SK-N-SH treated with all-trans-retinoic acid at 6 μM for 48 hours (cell line): ENCODE results near the gene VWA5B2.
A peak's percentile ranks its signal among the peaks of the same experiment; 100 is the strongest.

Experiments used
- ATAC-seq: fragments of 200-7000 bp; cut with Tn5 transposase; 3 replicates; pipeline ENCODE4 v1.9.1; 2020; ENCODE audit warnings: mild to moderate bottlenecking, moderate library complexity
- ARNTL ChIP-seq: fragments of 450-650 bp; formaldehyde crosslinking; IDR thresholded peaks from 2 replicates; pipeline ENCODE4 v1.5.0; 2020; ENCODE audit warnings: low read depth, mild to moderate bottlenecking, moderate library complexity, borderline replicate concordance
- BACH2 ChIP-seq: fragments of 250-450 bp; sonication (Bioruptor Pico); IDR thresholded peaks from 2 replicates; pipeline ENCODE4 v1.9.0; 2021; ENCODE audit warnings: mild to moderate bottlenecking, borderline replicate concordance
- CREB5 ChIP-seq: fragments of 250-450 bp; sonication (Bioruptor Pico); IDR thresholded peaks from 2 replicates; pipeline ENCODE4 v1.5.1; 2020; ENCODE audit warnings: low read depth, mild to moderate bottlenecking, moderate library complexity
- CSDC2 ChIP-seq: fragments of 250-450 bp; sonication (Bioruptor Pico); IDR thresholded peaks from 2 replicates; pipeline ENCODE4 v1.5.0; 2020; ENCODE audit warnings: mild to moderate bottlenecking, moderate library complexity
- CSRNP3 ChIP-seq: fragments of 250-450 bp; sonication (Bioruptor Pico); IDR thresholded peaks from 2 replicates; pipeline ENCODE4 v1.5.1; 2021; ENCODE audit warnings: mild to moderate bottlenecking, moderate library complexity
- ESRRG ChIP-seq: fragments of 250-450 bp; sonication (Bioruptor Pico); IDR thresholded peaks from 2 replicates; pipeline ENCODE4 v1.6.1; 2021; ENCODE audit warnings: mild to moderate bottlenecking
- GLIS3 ChIP-seq: fragments of 250-450 bp; sonication (Bioruptor Pico); IDR thresholded peaks from 2 replicates; pipeline ENCODE4 v1.5.0; 2020; ENCODE audit warnings: mild to moderate bottlenecking, moderate library complexity
- ISL1 ChIP-seq: fragments of 250-450 bp; sonication (Bioruptor Pico); IDR thresholded peaks from 2 replicates; pipeline ENCODE4 v2.1.2; 2022; ENCODE audit warnings: mild to moderate bottlenecking, moderate library complexity
- OSR1 ChIP-seq: fragments of 250-450 bp; sonication (Bioruptor Pico); IDR thresholded peaks from 2 replicates; pipeline ENCODE4 v1.8.0; 2022; ENCODE audit warnings: moderate library complexity, mild to moderate bottlenecking, inconsistent platforms
- PATZ1 ChIP-seq: fragments of 250-450 bp; sonication (Bioruptor Pico); IDR thresholded peaks from 2 replicates; pipeline ENCODE4 v1.8.0; 2020; ENCODE audit warnings: mild to moderate bottlenecking, moderate library complexity, borderline replicate concordance
- POU6F1 ChIP-seq: fragments of 250-450 bp; sonication (Bioruptor Pico); IDR thresholded peaks from 2 replicates; pipeline ENCODE4 v1.8.0; 2021; ENCODE audit warnings: low read depth, mild to moderate bottlenecking, moderate library complexity, borderline replicate concordance
- RARB ChIP-seq: fragments of 250-450 bp; sonication (Bioruptor Pico); IDR thresholded peaks from 2 replicates; pipeline ENCODE4 v1.8.0; 2021; ENCODE audit warnings: mild to moderate bottlenecking, moderate library complexity
- SNAI2 ChIP-seq: fragments of 250-450 bp; sonication (Bioruptor Pico); IDR thresholded peaks from 2 replicates; pipeline ENCODE4 v1.5.0; 2020; ENCODE audit warnings: mild to moderate bottlenecking, moderate library complexity
- TCF4 ChIP-seq: fragments of 250-450 bp; sonication (Bioruptor Pico); IDR thresholded peaks from 2 replicates; pipeline ENCODE4 v1.8.0; 2021; ENCODE audit warnings: mild to moderate bottlenecking, moderate library complexity, borderline replicate concordance
- TOX ChIP-seq: fragments of 250-450 bp; sonication (Bioruptor Pico); IDR thresholded peaks from 2 replicates; pipeline ENCODE4 v1.8.0; 2021; ENCODE audit warnings: mild to moderate bottlenecking, moderate library complexity, borderline replicate concordance
- TSHZ2 ChIP-seq: fragments of 250-450 bp; sonication (Bioruptor Pico); IDR thresholded peaks from 2 replicates; pipeline ENCODE4 v1.5.0; 2020; ENCODE audit warnings: mild to moderate bottlenecking, moderate library complexity
- ZFP3 ChIP-seq: fragments of 250-450 bp; sonication (Bioruptor Pico); IDR thresholded peaks from 2 replicates; pipeline ENCODE4 v1.5.0; 2020; ENCODE audit warnings: mild to moderate bottlenecking, moderate library complexity
- ZFP30 ChIP-seq: fragments of 450-650 bp; formaldehyde crosslinking; IDR thresholded peaks from 2 replicates; pipeline ENCODE4 v1.5.0; 2022; ENCODE audit warnings: mild to moderate bottlenecking, moderate library complexity
- ZNF565 ChIP-seq: fragments of 450-650 bp; formaldehyde crosslinking; conservative IDR thresholded peaks from 2 replicates; pipeline ENCODE4 v1.5.0; 2020; ENCODE audit warnings: low read depth, mild to moderate bottlenecking, moderate library complexity
- ZNF70 ChIP-seq: fragments of 450-650 bp; formaldehyde crosslinking; IDR thresholded peaks from 2 replicates; pipeline ENCODE4 v1.5.0; 2020; ENCODE audit warnings: mild to moderate bottlenecking, moderate library complexity

The VWA5B2 gene

GRCh38 chr3:184258926-184259325 lies 29.5 kb downstream of the VWA5B2 start:
- no peak for ATAC-seq
- no peak for TF ChIP-seq ZNF565
- TF ChIP-seq ZFP30: no peak
- TF ChIP-seq ESRRG: no peak
- no peak for TF ChIP-seq TCF4 (CRISPR knock-in tag)
- no peak for TF ChIP-seq GLIS3

- TF ChIP-seq OSR1 (CRISPR knock-in tag) (no peak), ARNTL (CRISPR knock-in tag) (no peak), ZFP3 (no peak), RARB (no peak), ZNF70 (CRISPR knock-in tag) (no peak), CSDC2 (no peak), SNAI2 (CRISPR knock-in tag) (no peak), TCF4 (CRISPR knock-in tag) (no peak), ISL1 (no peak), BACH2 (no peak), ZFP30 (no peak)
- TF ChIP-seq, all 23 proteins: peak for 0
- no peak for ATAC-seq
Measured at GRCh38 chr3:184259396-184259877, 30.1 kb downstream of the VWA5B2 start.

GRCh38 chr3:184259878-184260723 lies 30.7 kb downstream of the VWA5B2 start:
- peak; percentile 32 for ATAC-seq
- TF ChIP-seq TCF4 (CRISPR knock-in tag) (no peak), CREB5 (CRISPR knock-in tag) (no peak), CSDC2 (no peak), TOX (CRISPR knock-in tag) (no peak), RARB (no peak), TSHZ2 (no peak), PATZ1 (CRISPR knock-in tag) (no peak), CSRNP3 (no peak), SNAI2 (CRISPR knock-in tag) (no peak), ZNF565 (no peak), POU6F1 (CRISPR knock-in tag) (no peak), ZNF70 (CRISPR knock-in tag) (no peak), BACH2 (no peak)
